K562 (cell line): ENCODE measurements around the gene PRKAR2B. TPM values are rescaled to one million over a fixed set of nuclear protein-coding genes. Genes with fewer than 3 reads are reported as not detected.

Source experiments
- CEBPB ChIP-seq: fragments of 450-650 bp; IDR thresholded peaks from 2 replicates; pipeline ENCODE4 v1.6.1; 2016; ENCODE audit warnings: missing genetic modification characterization, missing compliant biosample characterization
- ELK3 ChIP-seq: fragments of 450-650 bp; formaldehyde crosslinking; IDR thresholded peaks from 2 replicates; pipeline ENCODE4 v1.4.0; 2020; ENCODE audit warnings: mild to moderate bottlenecking
- ESRRA ChIP-seq: fragments of 450-650 bp; IDR thresholded peaks from 2 replicates; pipeline ENCODE4 v1.6.1; 2014; ENCODE audit warnings: low read depth, mild to moderate bottlenecking, moderate library complexity, borderline replicate concordance
- FOS ChIP-seq: IDR thresholded peaks from 3 replicates; pipeline ENCODE4 v1.6.1; 2011; ENCODE audit not compliant: insufficient read length; ENCODE audit errors: extremely low read depth
- FOXJ3 ChIP-seq: sonication (generic); formaldehyde crosslinking; IDR thresholded peaks from 2 replicates; pipeline ENCODE4 v1.4.0; 2020; ENCODE audit warnings: mild to moderate bottlenecking, missing genetic modification reagents
- HDAC3 ChIP-seq: fragments of 450-650 bp; IDR thresholded peaks from 2 replicates; pipeline ENCODE4 v1.6.1; 2018; ENCODE audit warnings: borderline replicate concordance, mild to moderate bottlenecking, moderate library complexity; ENCODE audit not compliant: partially characterized antibody
- POLR2H ChIP-seq: IDR thresholded peaks from 2 replicates; pipeline ENCODE4 v1.6.1; 2016; ENCODE audit warnings: missing genetic modification characterization, low read depth, mild to moderate bottlenecking, control low read depth, missing compliant biosample characterization, moderate library complexity
- RAD21 ChIP-seq, 2 experiments: fragments of 250-450 bp in 1 of 2; fragments of 450-650 bp in 1 of 2; sonication (Bioruptor Pico) in 1 of 2; formaldehyde crosslinking in 1 of 2; IDR thresholded peaks in 1 of 2; conservative IDR thresholded peaks in 1 of 2; 2 replicates each; pipeline versions ENCODE4 v1.4.0 to v1.8.0; 2020 to 2022; ENCODE audit warnings: mild to moderate bottlenecking in 2 of 2, moderate library complexity in 1 of 2
- polyA plus RNA-seq, 8 experiments: library from polyadenylated mRNA; depleted of rRNA in 4 of 8; stranded (reverse) in 5 of 8; unstranded in 3 of 8; fragments of >200 nt; fragmentation: Nextera tagmentation in 2 of 8; fragmentation: Illumina TruSeq in 1 of 8; extraction: Ambion mirVana in 2 of 8; extraction: Trizol in 1 of 8; gene quantifications; 2 replicates each; pipeline versions ENCODE4 v1.2.1 to v1.2.3, GENCODE V29; 2011 to 2014; ENCODE audit warnings: inconsistent platforms in 1 of 8, missing spikeins in 1 of 8
- total RNA-seq, 7 experiments: library from RNA; depleted of rRNA in 6 of 7; stranded (reverse); fragments of >200 nt in 6 of 7; fragmentation: Illumina TruSeq in 2 of 7; extraction: Trizol in 2 of 7; gene quantifications; 2 replicates each; pipeline versions ENCODE4 v1.2.1 to v1.2.3, GENCODE V29; 2011 to 2021; ENCODE audit warnings: low replicate concordance in 1 of 7
- TF ChIP-seq, protein P1 (sequence below): sonication (generic); formaldehyde crosslinking; IDR thresholded peaks from 2 replicates; pipeline ENCODE4 v1.8.0; 2022; ENCODE audit warnings: mild to moderate bottlenecking, missing genetic modification reagents, borderline replicate concordance

PRKAR2B gene
- total and polyA plus RNA-seq, 9 of the 15 experiments (the other 6 are each of a cell fraction or from before 2014, with no cell fraction given), result 59.0 to 173 (median 129) TPM

GRCh38 chr7:107037717-107038603 lies 6.5 kb upstream of the PRKAR2B start (continued):
- TF ChIP-seq ELK3 (no peak), FOXJ3 (CRISPR knock-in tag) (no peak), HDAC3 (peak; percentile 20), FOS (no peak), CEBPB (tag) (peak; percentile 79), POLR2H (tag) (0 out of 2 replicates have a peak, but pooled peaks have one; percentile 23), RAD21 (CRISPR knock-in tag; conservative IDR thresholded peaks at IDR 0.05 in 1 of 2, IDR thresholded peaks at IDR 0.05 in 1 of 2) (peak; percentile 5 to 47; a peak in 2 of 4 replicates), ESRRA (no peak)
- TF ChIP-seq, protein P1, sequence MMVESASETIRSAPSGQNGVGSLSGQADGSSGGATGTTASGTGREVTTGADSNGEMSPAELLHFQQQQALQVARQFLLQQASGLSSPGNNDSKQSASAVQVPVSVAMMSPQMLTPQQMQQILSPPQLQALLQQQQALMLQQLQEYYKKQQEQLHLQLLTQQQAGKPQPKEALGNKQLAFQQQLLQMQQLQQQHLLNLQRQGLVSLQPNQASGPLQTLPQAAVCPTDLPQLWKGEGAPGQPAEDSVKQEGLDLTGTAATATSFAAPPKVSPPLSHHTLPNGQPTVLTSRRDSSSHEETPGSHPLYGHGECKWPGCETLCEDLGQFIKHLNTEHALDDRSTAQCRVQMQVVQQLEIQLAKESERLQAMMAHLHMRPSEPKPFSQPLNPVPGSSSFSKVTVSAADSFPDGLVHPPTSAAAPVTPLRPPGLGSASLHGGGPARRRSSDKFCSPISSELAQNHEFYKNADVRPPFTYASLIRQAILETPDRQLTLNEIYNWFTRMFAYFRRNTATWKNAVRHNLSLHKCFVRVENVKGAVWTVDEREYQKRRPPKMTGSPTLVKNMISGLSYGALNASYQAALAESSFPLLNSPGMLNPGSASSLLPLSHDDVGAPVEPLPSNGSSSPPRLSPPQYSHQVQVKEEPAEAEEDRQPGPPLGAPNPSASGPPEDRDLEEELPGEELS (CRISPR knock-in tag), result no peak
